ENCODE results near the gene MRM1.

DNA sequence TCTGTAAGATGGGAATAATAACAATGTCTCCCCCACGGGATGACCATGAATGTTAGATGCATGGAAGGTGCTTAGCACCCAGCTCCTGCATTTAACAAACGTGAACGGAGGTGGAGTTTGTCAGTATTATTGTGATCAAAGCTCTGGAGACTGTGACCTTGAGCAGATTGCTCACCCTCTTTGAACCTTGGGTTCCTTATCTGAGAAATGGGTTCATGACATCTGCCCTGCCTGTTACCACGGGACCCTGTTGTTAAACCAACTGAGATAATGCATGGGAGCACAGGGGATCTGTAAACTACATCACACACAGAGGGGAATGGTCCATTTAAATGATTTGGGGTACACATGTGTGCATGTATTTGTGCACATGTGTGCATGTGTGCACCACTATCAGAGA lies 29.6 kb downstream of the MRM1 start:
- no peak for TF ChIP-seq TCF7 (CRISPR knock-in tag; IDR thresholded peaks at IDR 0.05; ENCODE audit: low read depth)
- TF ChIP-seq, protein P1, sequence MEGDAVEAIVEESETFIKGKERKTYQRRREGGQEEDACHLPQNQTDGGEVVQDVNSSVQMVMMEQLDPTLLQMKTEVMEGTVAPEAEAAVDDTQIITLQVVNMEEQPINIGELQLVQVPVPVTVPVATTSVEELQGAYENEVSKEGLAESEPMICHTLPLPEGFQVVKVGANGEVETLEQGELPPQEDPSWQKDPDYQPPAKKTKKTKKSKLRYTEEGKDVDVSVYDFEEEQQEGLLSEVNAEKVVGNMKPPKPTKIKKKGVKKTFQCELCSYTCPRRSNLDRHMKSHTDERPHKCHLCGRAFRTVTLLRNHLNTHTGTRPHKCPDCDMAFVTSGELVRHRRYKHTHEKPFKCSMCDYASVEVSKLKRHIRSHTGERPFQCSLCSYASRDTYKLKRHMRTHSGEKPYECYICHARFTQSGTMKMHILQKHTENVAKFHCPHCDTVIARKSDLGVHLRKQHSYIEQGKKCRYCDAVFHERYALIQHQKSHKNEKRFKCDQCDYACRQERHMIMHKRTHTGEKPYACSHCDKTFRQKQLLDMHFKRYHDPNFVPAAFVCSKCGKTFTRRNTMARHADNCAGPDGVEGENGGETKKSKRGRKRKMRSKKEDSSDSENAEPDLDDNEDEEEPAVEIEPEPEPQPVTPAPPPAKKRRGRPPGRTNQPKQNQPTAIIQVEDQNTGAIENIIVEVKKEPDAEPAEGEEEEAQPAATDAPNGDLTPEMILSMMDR (IDR thresholded peaks at IDR 0.05) = no peak
- no peak for TF ChIP-seq SMAD3 (CRISPR knock-in tag; IDR thresholded peaks at IDR 0.05; ENCODE audit: borderline replicate concordance)

Measured in WTC11 (cell line).